Lung (tissue), 12 donors: ENCODE results near the gene PIEZO1. TPM values are rescaled to one million over a fixed set of nuclear protein-coding genes. Genes with fewer than 3 reads are reported as not detected.

Experiments used
- ATAC-seq: fragments of 200-7000 bp; cut with Tn5 transposase; one replicate; pipeline ENCODE4 v1.9.1; 2020; ENCODE audit warnings: moderate number of reproducible peaks; ENCODE audit not compliant: insufficient read depth, low FRiP score
- DNase-seq, 3 donors: peaks; one replicate each; pipeline ENCODE4 v3.0.0-alpha.2; 2013 to 2017
- H3K27ac ChIP-seq, 2 donors: one replicate each; pipeline ENCODE4 v1.5.1; 2013; ENCODE audit warnings: mild to moderate bottlenecking in 2 of 2, moderate library complexity in 2 of 2, control low read depth in 1 of 2, inconsistent platforms in 1 of 2, low read depth in 1 of 2, low read length in 1 of 2
- H3K27me3 ChIP-seq, 3 donors: one replicate each; pipeline ENCODE4 v1.5.1; 2013; ENCODE audit warnings: low read length in 2 of 3; ENCODE audit not compliant: control insufficient read depth in 3 of 3, insufficient read depth in 3 of 3
- H3K36me3 ChIP-seq, 4 donors: one replicate each; pipeline ENCODE4 v1.5.1; 2013; ENCODE audit warnings: low read length in 4 of 4, mild to moderate bottlenecking in 1 of 4, moderate library complexity in 1 of 4; ENCODE audit not compliant: control insufficient read depth in 4 of 4, insufficient read depth in 4 of 4
- H3K4me1 ChIP-seq, 5 donors: one replicate each; pipeline ENCODE4 v1.5.1; 2013; ENCODE audit warnings: low read length in 5 of 5, mild to moderate bottlenecking in 2 of 5, moderate library complexity in 1 of 5; ENCODE audit not compliant: control insufficient read depth in 5 of 5, insufficient read depth in 5 of 5
- H3K4me3 ChIP-seq: one replicate; pipeline ENCODE4 v1.5.1; 2013; ENCODE audit warnings: mild to moderate bottlenecking, control low read depth, moderate library complexity
- H3K9ac ChIP-seq, 2 donors: one replicate each; pipeline ENCODE4 v1.5.1; 2013; ENCODE audit warnings: low read length in 2 of 2, control low read depth in 1 of 2; ENCODE audit not compliant: insufficient read depth in 1 of 2
- H3K9me3 ChIP-seq, 4 donors: one replicate each; pipeline ENCODE4 v1.5.1; 2013; ENCODE audit warnings: low read length in 3 of 4, mild to moderate bottlenecking in 1 of 4, moderate library complexity in 1 of 4; ENCODE audit not compliant: control insufficient read depth in 4 of 4, insufficient read depth in 3 of 4
- WGBS, 2 donors: extraction: QIAGEN DNeasy Blood & Tissue Kit; methylation state at CpG; one replicate each; pipeline ENCODE4 v1.1.7; 2013; 5-methylcytosine and 5-hydroxymethylcytosine counted together
- polyA plus RNA-seq, 2 donors: library from polyadenylated mRNA; stranded (reverse); fragments of 200-250 nt; gene quantifications; one replicate each; pipeline ENCODE4 v1.2.1, GENCODE V29; 2013
- total RNA-seq, 2 donors: library from RNA; depleted of rRNA in 1 of 2; stranded (reverse); fragments of >200 nt in 1 of 2; gene quantifications; one replicate each; pipeline ENCODE4 v1.2.1, GENCODE V29; 2014 to 2021
- TF ChIP-seq, protein P1 (sequence below): IDR thresholded peaks from 2 replicates; pipeline ENCODE4 v1.5.1; 2012; ENCODE audit warnings: mild to moderate bottlenecking; ENCODE audit errors: control extremely low read depth, extremely low read depth
- donor health status: control.
- donor health status: control.
- donor health status: Bipolar disorder and iron deficiency.
- donor health status: healthy.
- donor health status: DM: yes; HTN: yes; CAD: no.

The PIEZO1 gene
- total and polyA plus RNA-seq, 4 donors = 113 to 207 (median 190) TPM

DNA sequence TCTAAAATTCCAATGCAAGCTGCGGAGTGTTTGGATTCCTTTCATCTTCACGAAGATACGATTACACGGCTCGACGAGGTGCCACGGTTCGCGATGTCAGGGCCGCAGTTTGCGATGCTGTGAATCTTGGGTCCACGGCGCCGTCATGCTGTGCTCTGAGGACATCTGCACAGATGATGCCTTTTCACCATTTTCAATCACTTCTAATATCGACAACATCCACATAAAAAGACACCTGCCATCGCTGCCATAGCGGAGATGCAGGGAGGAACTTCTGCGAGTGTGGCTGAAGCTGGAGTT, 33.5 kb upstream of the PIEZO1 start:
- Histone ChIP-seq H3K9ac (no peak overlapping the region), H3K4me1 (peaks cover 0 to 12% (median 2%) of the 10 kb centered on the region in 5 donors), H3K36me3 (peaks cover 0 to 25% (median 3%) of the 10 kb centered on the region in 4 donors), H3K9me3 (no peaks in the 10 kb centered on the region), H3K27ac (no peak overlapping the region), H3K27me3 (no peaks in the 10 kb centered on the region), H3K4me3 (no peak overlapping the region)
- TF ChIP-seq, protein P1, sequence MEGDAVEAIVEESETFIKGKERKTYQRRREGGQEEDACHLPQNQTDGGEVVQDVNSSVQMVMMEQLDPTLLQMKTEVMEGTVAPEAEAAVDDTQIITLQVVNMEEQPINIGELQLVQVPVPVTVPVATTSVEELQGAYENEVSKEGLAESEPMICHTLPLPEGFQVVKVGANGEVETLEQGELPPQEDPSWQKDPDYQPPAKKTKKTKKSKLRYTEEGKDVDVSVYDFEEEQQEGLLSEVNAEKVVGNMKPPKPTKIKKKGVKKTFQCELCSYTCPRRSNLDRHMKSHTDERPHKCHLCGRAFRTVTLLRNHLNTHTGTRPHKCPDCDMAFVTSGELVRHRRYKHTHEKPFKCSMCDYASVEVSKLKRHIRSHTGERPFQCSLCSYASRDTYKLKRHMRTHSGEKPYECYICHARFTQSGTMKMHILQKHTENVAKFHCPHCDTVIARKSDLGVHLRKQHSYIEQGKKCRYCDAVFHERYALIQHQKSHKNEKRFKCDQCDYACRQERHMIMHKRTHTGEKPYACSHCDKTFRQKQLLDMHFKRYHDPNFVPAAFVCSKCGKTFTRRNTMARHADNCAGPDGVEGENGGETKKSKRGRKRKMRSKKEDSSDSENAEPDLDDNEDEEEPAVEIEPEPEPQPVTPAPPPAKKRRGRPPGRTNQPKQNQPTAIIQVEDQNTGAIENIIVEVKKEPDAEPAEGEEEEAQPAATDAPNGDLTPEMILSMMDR = no peak
- ATAC-seq (no peak), DNase-seq (no peak)
- WGBS, 2 donors = 75 to 80% methylated on average over 18 of the region's 18 CpGs

DNA sequence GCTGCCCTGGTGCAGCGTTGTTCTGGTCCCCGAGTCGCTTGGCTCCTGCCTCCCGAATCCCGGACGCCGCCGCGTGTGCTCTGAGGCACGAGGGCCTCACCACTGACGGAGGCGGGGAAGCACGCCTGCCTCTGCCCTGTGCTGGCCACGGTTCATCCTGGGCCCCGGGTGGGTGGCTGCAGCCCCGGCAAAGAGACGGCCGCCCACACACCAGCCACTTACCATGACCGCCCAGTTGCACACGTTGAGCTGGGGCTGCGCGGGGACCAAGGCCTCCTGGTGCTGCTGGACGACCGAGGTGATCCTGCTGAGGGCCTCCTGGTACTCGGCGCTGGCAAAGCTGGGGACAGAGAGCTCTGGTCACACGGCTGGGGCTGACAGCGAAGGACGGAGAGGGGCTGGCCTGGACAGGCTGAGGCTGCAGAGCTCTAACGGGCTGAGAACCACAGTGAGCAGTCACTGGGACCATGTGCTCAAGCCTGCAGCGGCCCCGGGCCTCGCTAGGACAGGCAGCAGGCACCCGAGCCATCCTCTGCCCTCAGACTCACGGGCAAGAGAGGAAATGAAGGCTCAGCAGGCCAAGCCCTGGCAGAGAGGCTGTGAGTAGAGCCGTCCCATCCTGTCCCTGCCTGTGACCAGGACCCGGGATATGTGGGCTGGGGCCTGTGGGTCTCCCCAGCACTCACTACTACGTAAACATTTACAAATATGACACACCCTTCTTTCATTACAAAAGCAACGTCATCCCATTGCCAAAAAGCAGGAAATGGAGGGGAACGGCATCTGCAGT, 33.0 kb upstream of the PIEZO1 start:
- Histone ChIP-seq H3K27me3 (no peaks in the 10 kb centered on the region), H3K4me1 (peaks cover 0 to 12% (median 2%) of the 10 kb centered on the region in 5 donors), H3K9me3 (no peaks in the 10 kb centered on the region), H3K4me3 (no peak overlapping the region), H3K27ac (no peak overlapping the region), H3K9ac (no peak overlapping the region), H3K36me3 (peaks cover 0 to 24% (median 3%) of the 10 kb centered on the region in 4 donors)
- WGBS, 2 donors = 83 to 84% methylated on average over 37 to 40 of the region's 40 CpGs
- TF ChIP-seq, protein P1 = no peak
- DNase-seq (peak; percentile 69 to 79 (median 77)), ATAC-seq (no peak)

DNA sequence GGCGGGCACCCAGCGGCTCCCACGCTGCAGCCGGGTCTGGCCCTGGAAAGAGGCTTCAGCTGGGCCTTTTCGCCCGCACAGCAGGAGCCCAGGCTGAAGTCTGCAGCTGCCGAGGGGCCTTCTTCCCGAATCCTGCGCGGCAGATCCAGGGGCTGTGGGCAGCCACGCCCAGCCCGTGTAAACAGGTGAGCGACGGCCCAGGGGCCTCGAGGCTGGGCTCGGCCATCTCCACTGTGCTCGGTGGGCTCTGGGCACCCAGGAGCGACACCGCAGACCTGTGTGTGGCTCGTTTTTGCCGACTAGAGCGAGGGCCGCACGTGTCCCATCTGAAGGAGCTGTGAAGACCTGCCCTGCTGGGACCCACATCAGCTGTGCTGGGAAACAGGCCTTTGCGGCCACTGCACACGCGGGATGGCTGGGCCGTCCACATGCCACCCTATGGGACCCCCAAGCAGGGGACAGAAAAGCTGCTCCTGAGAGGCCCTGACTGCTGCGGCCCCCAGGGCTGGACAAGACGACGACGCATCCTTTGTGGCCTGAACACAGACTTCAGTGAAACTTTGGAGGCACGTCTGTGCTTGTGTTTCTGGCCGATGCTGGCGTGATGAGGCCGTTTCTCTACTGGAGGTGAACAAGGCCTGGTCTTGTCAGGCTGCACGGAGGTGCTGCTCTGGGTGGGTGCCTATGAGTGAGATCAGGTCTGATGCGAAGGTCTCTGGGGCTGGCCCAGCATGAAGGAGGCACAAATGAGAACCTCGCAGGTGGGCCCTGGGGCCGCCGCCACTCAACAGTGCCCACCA, 31.9 kb upstream of the PIEZO1 start:
- Histone ChIP-seq H3K4me1 (peaks cover 0 to 20% (median 2%) of the 10 kb centered on the region in 5 donors), H3K9ac (no peak overlapping the region), H3K4me3 (no peak overlapping the region), H3K9me3 (no peaks in the 10 kb centered on the region), H3K27ac (no peak overlapping the region), H3K36me3 (peaks cover 0 to 15% (median 0%) of the 10 kb centered on the region in 4 donors), H3K27me3 (no peaks in the 10 kb centered on the region)
- ATAC-seq (no peak), DNase-seq (no peak)
- WGBS, 2 donors = 90 to 93% methylated on average over 41 of the region's 41 CpGs
- TF ChIP-seq, protein P1 = no peak
